GM12878 (cell line): Measurements from ENCODE around the gene MMP15. TPM values are rescaled to one million over a fixed set of nuclear protein-coding genes. Genes with fewer than 3 reads are reported as not detected.
"Not testable (repeated sequence)": the region's sequence is repeated elsewhere in the genome, so short reads cannot be mapped to it uniquely, and the experiment has no call there.

Experiments
- ATAC-seq: fragments of 200-7000 bp; cut with Tn5 transposase; 3 replicates; pipeline ENCODE4 v1.9.1; 2020; ENCODE audit warnings: mild to moderate bottlenecking, moderate library complexity
- BruUV-seq: library from RNA; stranded (reverse); fragments of 400-500 nt; replicated peaks from 2 replicates; lab custom pipeline; 2021; lab: Mats Ljungman, UMichigan
- CTCF ChIA-PET: fragments of 300-600 bp; sonication (Branson Sonifier 250); formaldehyde crosslinking; extraction: SDS; loops from one replicate; lab custom pipeline; 2021; ENCODE audit warnings: inconsistent platforms; lab: Yijun Ruan, JAX
- POLR2A ChIA-PET: fragments of 350-600 bp; formaldehyde crosslinking; extraction: SDS; loops from one replicate; lab custom pipeline; 2021; ENCODE audit warnings: inconsistent platforms; lab: Charles Lee
- RAD21 ChIA-PET: fragments of 300-600 bp; sonication (Branson Sonifier 250); formaldehyde crosslinking; loops from one replicate; lab custom pipeline; 2023; ENCODE audit warnings: antibody characterized with exemption; ENCODE audit not compliant: unreplicated experiment; lab: Charles Lee
- SMC1A ChIA-PET: fragments of 300-600 bp; sonication (Branson Sonifier 250); formaldehyde crosslinking; loops from one replicate; lab custom pipeline; 2023; ENCODE audit not compliant: unreplicated experiment, uncharacterized antibody; lab: Charles Lee
- DNase-seq: peaks from one replicate; pipeline ENCODE4 v3.0.0-alpha.2; 2011; ENCODE audit warnings: low read depth, low spot score
- FAIRE-seq: peaks from 3 replicates; lab custom pipeline; 2011; peaks lifted over from hg19 to GRCh38; lab: Jason Lieb, UNC
- H2AFZ ChIP-seq: 2 replicates; pipeline ENCODE4 v1.6.0; 2011; ENCODE audit warnings: low read depth, low read length, control low read depth; ENCODE audit not compliant: control insufficient read depth
- H3K27ac ChIP-seq: 2 replicates; pipeline ENCODE4 v1.5.1; 2011; ENCODE audit warnings: control low read depth; ENCODE audit not compliant: control insufficient read depth, insufficient read depth
- H3K27me3 ChIP-seq, 2 experiments: replicated peaks in 1 of 2; 2 replicates each; pipeline versions ENCODE4 v1.6.0 to v1.6.1; 2011; ENCODE audit warnings: low read length in 1 of 2; ENCODE audit not compliant: control insufficient read depth in 2 of 2, insufficient read depth in 2 of 2
- H3K36me3 ChIP-seq, 2 experiments: 2 replicates each; pipeline ENCODE4 v1.5.1; 2011; ENCODE audit warnings: low read length in 1 of 2; ENCODE audit not compliant: control insufficient read depth in 2 of 2, insufficient read depth in 2 of 2
- H3K4me1 ChIP-seq: 2 replicates; pipeline ENCODE4 v1.6.1; 2011; ENCODE audit warnings: mild to moderate bottlenecking, low read length, moderate library complexity, mixed read lengths; ENCODE audit not compliant: control insufficient read depth, insufficient read depth
- H3K4me2 ChIP-seq: 2 replicates; pipeline ENCODE4 v1.6.0; 2011; ENCODE audit warnings: control low read depth; ENCODE audit not compliant: control insufficient read depth, insufficient read depth
- H3K4me3 ChIP-seq: fragments of 200-600 bp; sonication (generic); 2 replicates; pipeline ENCODE4 v1.5.1; 2016
- H3K79me2 ChIP-seq: 2 replicates; pipeline ENCODE4 v1.6.0; 2011; ENCODE audit warnings: low read length; ENCODE audit not compliant: control insufficient read depth, insufficient read depth
- H3K9ac ChIP-seq: 2 replicates; pipeline ENCODE4 v1.8.0; 2011; ENCODE audit warnings: low read length, control low read depth, mixed read lengths; ENCODE audit not compliant: control insufficient read depth, insufficient read depth
- H3K9me3 ChIP-seq: replicated peaks from 3 replicates; pipeline ENCODE4 v1.5.1; 2011; ENCODE audit warnings: mild to moderate bottlenecking, low read length; ENCODE audit not compliant: control insufficient read depth, insufficient read depth
- H4K20me1 ChIP-seq: 2 replicates; pipeline ENCODE4 v1.6.0; 2011; ENCODE audit not compliant: control insufficient read depth, insufficient read depth
- KAT2A ChIP-seq: conservative IDR thresholded peaks from 2 replicates; pipeline ENCODE4 v1.6.1; 2011; ENCODE audit warnings: low read depth, low read length; ENCODE audit not compliant: control insufficient read depth
- NBN ChIP-seq: fragments of 450-650 bp; IDR thresholded peaks from 2 replicates; pipeline ENCODE4 v1.6.1; 2016
- TCF12 ChIP-seq: IDR thresholded peaks from 2 replicates; pipeline ENCODE4 v1.6.1; 2011; ENCODE audit warnings: low read depth, mild to moderate bottlenecking, low read length
- TCF7 ChIP-seq: IDR thresholded peaks from 2 replicates; pipeline ENCODE4 v1.6.1; 2014; ENCODE audit warnings: antibody characterized with exemption, borderline replicate concordance
- WGBS: methylation state at CpG from one replicate; pipeline ENCODE4 v1.1.6; 2016; ENCODE audit warnings: low lambda C conversion rate; ENCODE audit not compliant: insufficient replicate concordance, insufficient coverage; ENCODE audit errors: missing lambda C conversion rate; 5-methylcytosine and 5-hydroxymethylcytosine counted together
- in situ Hi-C: fragments of 300-500 bp; cut with MboI; formaldehyde crosslinking; loops from 9 replicates; pipeline ENCODE4 v1.14.3; 2018; ENCODE audit warnings: mixed read lengths
- intact Hi-C: fragments of 100-400 bp; cut with micrococcal nuclease; formaldehyde crosslinking; loops from one replicate; pipeline ENCODE4 v1.14.2; 2022; ENCODE audit not compliant: unreplicated experiment
- polyA plus RNA-seq, 11 experiments: library from polyadenylated mRNA; depleted of rRNA in 4 of 11; unstranded in 6 of 11; stranded (reverse) in 5 of 11; fragments of >200 nt; fragmentation: Nextera tagmentation in 4 of 11; fragmentation: Illumina TruSeq in 1 of 11; extraction: Ambion mirVana in 4 of 11; extraction: Trizol in 1 of 11; gene quantifications; 1 replicate in 1 of 11; 2 replicates in 10 of 11; pipeline versions ENCODE4 v1.2.1 to v1.2.3, GENCODE V29; 2011 to 2016; ENCODE audit warnings: inconsistent platforms in 2 of 11, missing spikeins in 2 of 11, low read depth in 1 of 11
- total RNA-seq, 4 experiments: library from RNA; depleted of rRNA in 3 of 4; stranded (reverse); fragments of >200 nt in 3 of 4; fragmentation: Illumina TruSeq in 1 of 4; extraction: Trizol in 1 of 4; gene quantifications; 2 replicates each; pipeline versions ENCODE4 v1.2.1 to v1.2.3, GENCODE V29; 2013 to 2021
- TF ChIP-seq, protein P1 (sequence below): fragments of 450-650 bp; formaldehyde crosslinking; IDR thresholded peaks from 2 replicates; pipeline ENCODE4 v1.4.0; 2020; ENCODE audit warnings: mild to moderate bottlenecking, moderate library complexity

MMP15 gene
- total and polyA plus RNA-seq, 10 of the 15 experiments (the other 5 are each of a cell fraction or from before 2014, with no cell fraction given), result 0.08 to 0.56 (median 0.10) TPM; not detected in 7

DNA sequence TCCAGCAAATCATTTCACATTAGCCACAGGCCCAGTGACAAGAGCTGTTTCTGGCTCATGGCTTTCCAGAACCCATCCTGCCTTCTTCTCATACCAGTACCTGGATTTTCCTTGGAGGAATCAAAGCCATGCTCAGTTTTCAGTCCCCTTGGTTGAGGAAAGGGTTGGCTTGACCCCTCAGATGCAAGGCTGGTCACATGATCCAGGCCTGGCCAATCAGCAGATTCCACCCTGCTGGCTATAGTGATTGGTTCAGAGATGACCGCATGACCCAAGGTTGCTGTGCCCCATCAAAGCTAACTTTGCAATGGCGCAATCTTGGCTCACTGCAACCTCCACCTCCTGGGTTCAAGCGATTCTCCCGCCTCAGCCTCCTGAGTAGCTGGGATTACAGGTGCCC is 45.0 kb downstream of the MMP15 start:
- Histone ChIP-seq H3K79me2 (no peaks in the 10 kb centered on the region), H4K20me1 (no peaks in the 10 kb centered on the region), H3K27ac (no peak overlapping the region), H2AFZ (no peak overlapping the region)
- no peak for DNase-seq
- TF ChIP-seq TCF12 (no peak), NBN (no peak), KAT2A (no peak), TCF7 (no peak)
- TF ChIP-seq, protein P1, sequence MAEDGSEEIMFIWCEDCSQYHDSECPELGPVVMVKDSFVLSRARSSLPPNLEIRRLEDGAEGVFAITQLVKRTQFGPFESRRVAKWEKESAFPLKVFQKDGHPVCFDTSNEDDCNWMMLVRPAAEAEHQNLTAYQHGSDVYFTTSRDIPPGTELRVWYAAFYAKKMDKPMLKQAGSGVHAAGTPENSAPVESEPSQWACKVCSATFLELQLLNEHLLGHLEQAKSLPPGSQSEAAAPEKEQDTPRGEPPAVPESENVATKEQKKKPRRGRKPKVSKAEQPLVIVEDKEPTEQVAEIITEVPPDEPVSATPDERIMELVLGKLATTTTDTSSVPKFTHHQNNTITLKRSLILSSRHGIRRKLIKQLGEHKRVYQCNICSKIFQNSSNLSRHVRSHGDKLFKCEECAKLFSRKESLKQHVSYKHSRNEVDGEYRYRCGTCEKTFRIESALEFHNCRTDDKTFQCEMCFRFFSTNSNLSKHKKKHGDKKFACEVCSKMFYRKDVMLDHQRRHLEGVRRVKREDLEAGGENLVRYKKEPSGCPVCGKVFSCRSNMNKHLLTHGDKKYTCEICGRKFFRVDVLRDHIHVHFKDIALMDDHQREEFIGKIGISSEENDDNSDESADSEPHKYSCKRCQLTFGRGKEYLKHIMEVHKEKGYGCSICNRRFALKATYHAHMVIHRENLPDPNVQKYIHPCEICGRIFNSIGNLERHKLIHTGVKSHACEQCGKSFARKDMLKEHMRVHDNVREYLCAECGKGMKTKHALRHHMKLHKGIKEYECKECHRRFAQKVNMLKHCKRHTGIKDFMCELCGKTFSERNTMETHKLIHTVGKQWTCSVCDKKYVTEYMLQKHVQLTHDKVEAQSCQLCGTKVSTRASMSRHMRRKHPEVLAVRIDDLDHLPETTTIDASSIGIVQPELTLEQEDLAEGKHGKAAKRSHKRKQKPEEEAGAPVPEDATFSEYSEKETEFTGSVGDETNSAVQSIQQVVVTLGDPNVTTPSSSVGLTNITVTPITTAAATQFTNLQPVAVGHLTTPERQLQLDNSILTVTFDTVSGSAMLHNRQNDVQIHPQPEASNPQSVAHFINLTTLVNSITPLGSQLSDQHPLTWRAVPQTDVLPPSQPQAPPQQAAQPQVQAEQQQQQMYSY, result no peak
- TF ChIP-seq, all 136 proteins: peak for 0
- no peak overlapping the region for H3K9ac ChIP-seq
- CTCF ChIA-PET, result no interaction called here
- no peak overlapping the region for H3K4me2 ChIP-seq
- BruUV-seq, result no TSS peak
- in situ Hi-C loops, result no loop called here
- RAD21 ChIA-PET, result no interaction called here
- no peaks in the 10 kb centered on the region for H3K27me3 ChIP-seq
- H3K9me3 ChIP-seq, result no peaks in the 10 kb centered on the region; the same call in 1 of the 3 replicates
- H3K4me1 ChIP-seq, result no peaks in the 10 kb centered on the region
- POLR2A ChIA-PET, result no interaction called here
- ATAC-seq (no peak), FAIRE-seq (no peak)
- intact Hi-C loops, result no loop called here
- H3K4me3 ChIP-seq, result no peak overlapping the region
- 60% methylated on average over 4 of the region's 4 CpGs for WGBS
- SMC1A ChIA-PET, result no interaction called here
- H3K36me3 ChIP-seq, result no peaks in the 10 kb centered on the region

DNA sequence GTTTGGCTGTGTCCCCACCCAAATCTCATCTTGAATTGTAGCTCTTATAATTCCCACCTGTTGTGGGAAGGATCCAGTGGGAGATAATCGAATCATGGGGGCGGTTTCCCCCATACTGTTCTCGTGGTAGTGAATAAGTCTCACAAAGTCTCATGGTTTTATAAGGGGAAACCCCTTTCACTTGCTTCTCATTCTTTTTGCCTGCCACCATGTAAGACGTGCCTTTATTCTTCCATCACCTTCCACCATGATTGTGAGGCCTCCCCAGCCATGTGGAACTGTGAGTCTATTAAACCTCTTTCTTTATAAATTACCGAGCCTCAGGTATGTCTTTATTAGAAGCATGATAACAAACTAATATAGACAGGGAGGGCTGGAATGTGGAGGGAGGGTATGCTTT is 46.6 kb downstream of the MMP15 start:
- H3K27me3 ChIP-seq, intact Hi-C loops, H3K79me2 ChIP-seq, H4K20me1 ChIP-seq, CTCF ChIA-PET, ATAC-seq, H3K4me2 ChIP-seq, H3K4me3 ChIP-seq, H2AFZ ChIP-seq, H3K27ac ChIP-seq, POLR2A ChIA-PET, H3K9ac ChIP-seq, DNase-seq, in situ Hi-C loops, SMC1A ChIA-PET, H3K4me1 ChIP-seq, BruUV-seq, FAIRE-seq, H3K36me3 ChIP-seq, H3K9me3 ChIP-seq: not testable (repeated sequence)
- WGBS, result 32% methylated on average over 5 of the region's 5 CpGs
- RAD21 ChIA-PET, result interaction anchor here (1.3 kb wide), 1 partner anchor 50 kb away, joined by 3 read pairs; no protein-coding TSS in a partner anchor

DNA sequence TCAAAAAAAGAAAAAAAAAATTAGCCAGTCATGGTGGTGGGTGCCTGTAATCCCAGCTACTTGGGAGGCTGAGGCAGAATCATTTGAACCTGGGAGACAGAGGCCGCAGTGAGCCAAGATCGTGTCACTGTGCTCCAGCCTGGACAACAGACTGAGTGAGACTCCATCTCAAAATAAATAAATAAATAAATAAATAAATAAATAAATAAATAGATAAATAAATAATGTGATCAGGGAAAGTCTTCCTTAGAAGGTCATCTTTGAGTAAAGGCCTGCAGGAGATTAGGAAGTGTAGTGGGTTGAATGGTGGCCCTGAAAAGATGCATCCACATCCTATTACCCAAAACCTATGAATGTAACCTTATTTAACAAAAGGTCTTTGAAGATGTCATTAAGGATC is 47.5 kb downstream of the MMP15 start:
- H3K27me3 ChIP-seq, H3K27ac ChIP-seq, in situ Hi-C loops, FAIRE-seq, POLR2A ChIA-PET, H3K4me2 ChIP-seq, BruUV-seq, SMC1A ChIA-PET, H3K9me3 ChIP-seq, H4K20me1 ChIP-seq, H3K4me1 ChIP-seq, CTCF ChIA-PET, ATAC-seq, DNase-seq, H3K79me2 ChIP-seq, H3K9ac ChIP-seq, H2AFZ ChIP-seq, H3K36me3 ChIP-seq, intact Hi-C loops, H3K4me3 ChIP-seq: not testable (repeated sequence)
- RAD21 ChIA-PET, result interaction anchor here (1.3 kb wide), 1 partner anchor 49 kb away, joined by 3 read pairs; no protein-coding TSS in a partner anchor
- WGBS, result 88% methylated on average over 2 of the region's 2 CpGs
